Esophagus squamous epithelium (tissue), 5 donors: ENCODE results near the gene ITGB2. TPM values are rescaled to one million over a fixed set of nuclear protein-coding genes. Genes with fewer than 3 reads are reported as not detected.
A peak's percentile ranks its signal among the peaks of the same experiment; 100 is the strongest.

ENCODE experiments used
- DNase-seq: peaks from one replicate; lab custom pipeline; 2025; lab: John Stamatoyannopoulos, UW
- H3K27ac ChIP-seq, 4 donors: fragments of 200-600 bp; sonication (generic); one replicate each; pipeline ENCODE4 v1.5.1; 2016 to 2019; ENCODE audit warnings: mild to moderate bottlenecking in 1 of 4
- H3K27me3 ChIP-seq, 4 donors: fragments of 200-600 bp; sonication (generic); 1 replicate in 3 of 4; 2 replicates in 1 of 4; pipeline versions ENCODE4 v1.5.1 to v1.6.0; 2017 to 2021; ENCODE audit warnings: antibody characterized with exemption in 1 of 4
- H3K36me3 ChIP-seq, 3 donors: fragments of 200-600 bp; sonication (generic); one replicate each; pipeline ENCODE4 v1.5.1; 2016 to 2019
- H3K4me1 ChIP-seq, 3 donors: fragments of 200-600 bp; sonication (generic); one replicate each; pipeline ENCODE4 v1.5.1; 2017 to 2019
- H3K4me3 ChIP-seq, 4 donors: fragments of 200-600 bp; sonication (generic); 1 replicate in 3 of 4; 2 replicates in 1 of 4; pipeline ENCODE4 v1.5.1; 2016 to 2019; ENCODE audit warnings: mild to moderate bottlenecking in 2 of 4, moderate library complexity in 1 of 4
- H3K9me3 ChIP-seq, 3 donors: fragments of 200-600 bp; sonication (generic); one replicate each; pipeline ENCODE4 v1.5.1; 2016 to 2019
- POLR2A ChIP-seq, 4 donors: fragments of 450-650 bp; IDR thresholded peaks; one replicate each; pipeline ENCODE4 v1.6.1; 2017; ENCODE audit warnings: antibody characterized with exemption in 4 of 4, mild to moderate bottlenecking in 4 of 4, moderate library complexity in 3 of 4
- WGBS, 2 donors: methylation state at CpG; one replicate each; pipeline ENCODE4 v1.1.5; 2018; 5-methylcytosine and 5-hydroxymethylcytosine counted together
- intact Hi-C: fragments of 100-400 bp; cut with DNase I; formaldehyde crosslinking; loops from one replicate; pipeline ENCODE4 v1.15.0; 2022
- total RNA-seq, 4 donors: library from RNA; depleted of rRNA; stranded (reverse); fragments of >200 nt; gene quantifications; one replicate each; pipeline ENCODE4 v1.1.0, GENCODE V29; 2016
- TF ChIP-seq, protein P1 (sequence below), 6 experiments: fragments of 450-650 bp in 4 of 6; fragments of 200-600 bp in 2 of 6; sonication (generic) in 2 of 6; IDR thresholded peaks; one replicate each; pipeline ENCODE4 v1.5.1; 2016 to 2019; ENCODE audit warnings: antibody characterized with exemption in 6 of 6, mild to moderate bottlenecking in 4 of 6, moderate library complexity in 4 of 6
- donor health status: DM: yes; HTN: yes; CAD: no.

ITGB2 gene
- total RNA-seq, 4 donors from 2014 or later = 6.6 to 47.1 (median 18.5) TPM

DNA sequence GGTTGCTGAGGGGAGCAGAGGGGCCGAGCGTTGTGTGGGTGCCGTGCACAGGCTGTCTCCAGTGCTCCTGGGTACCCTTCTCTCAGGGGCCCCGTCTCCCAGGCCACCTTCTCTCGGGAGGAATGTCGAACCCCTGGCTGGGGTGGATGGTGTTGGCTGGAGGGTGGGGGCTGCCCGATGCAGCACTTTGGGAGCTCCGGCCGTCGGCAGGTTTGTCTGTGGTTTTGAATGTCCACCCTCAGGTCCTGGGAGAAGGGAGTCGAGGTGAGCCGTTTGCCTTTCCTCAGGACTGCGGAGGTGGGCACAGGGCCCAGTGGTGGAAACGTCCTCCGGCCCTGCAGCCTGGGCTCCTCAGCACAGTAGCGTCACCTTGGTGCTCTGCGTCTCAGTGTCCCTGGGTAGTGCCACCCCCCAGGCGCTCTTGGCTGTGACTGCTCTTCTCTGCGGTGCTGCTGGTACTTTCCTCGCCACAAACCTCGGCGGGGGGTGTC, 33.6 kb upstream of the ITGB2 start:
- TF ChIP-seq, protein P1, sequence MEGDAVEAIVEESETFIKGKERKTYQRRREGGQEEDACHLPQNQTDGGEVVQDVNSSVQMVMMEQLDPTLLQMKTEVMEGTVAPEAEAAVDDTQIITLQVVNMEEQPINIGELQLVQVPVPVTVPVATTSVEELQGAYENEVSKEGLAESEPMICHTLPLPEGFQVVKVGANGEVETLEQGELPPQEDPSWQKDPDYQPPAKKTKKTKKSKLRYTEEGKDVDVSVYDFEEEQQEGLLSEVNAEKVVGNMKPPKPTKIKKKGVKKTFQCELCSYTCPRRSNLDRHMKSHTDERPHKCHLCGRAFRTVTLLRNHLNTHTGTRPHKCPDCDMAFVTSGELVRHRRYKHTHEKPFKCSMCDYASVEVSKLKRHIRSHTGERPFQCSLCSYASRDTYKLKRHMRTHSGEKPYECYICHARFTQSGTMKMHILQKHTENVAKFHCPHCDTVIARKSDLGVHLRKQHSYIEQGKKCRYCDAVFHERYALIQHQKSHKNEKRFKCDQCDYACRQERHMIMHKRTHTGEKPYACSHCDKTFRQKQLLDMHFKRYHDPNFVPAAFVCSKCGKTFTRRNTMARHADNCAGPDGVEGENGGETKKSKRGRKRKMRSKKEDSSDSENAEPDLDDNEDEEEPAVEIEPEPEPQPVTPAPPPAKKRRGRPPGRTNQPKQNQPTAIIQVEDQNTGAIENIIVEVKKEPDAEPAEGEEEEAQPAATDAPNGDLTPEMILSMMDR (IDR thresholded peaks at IDR 0.05) = no peak
- TF ChIP-seq POLR2A (IDR thresholded peaks at IDR 0.05) = no peak
- Histone ChIP-seq H3K36me3 (peaks cover 0 to 76% (median 4%) of the 10 kb centered on the region in 3 donors), H3K27me3 (no peaks in the 10 kb centered on the region), H3K4me3 (no peak overlapping the region), H3K27ac (no peak overlapping the region), H3K9me3 (no peaks in the 10 kb centered on the region), H3K4me1 (peaks cover 14 to 41% (median 17%) of the 10 kb centered on the region in 3 donors)
- 94% methylated on average over 10 to 12 of the region's 22 CpGs for WGBS, 2 donors
- DNase-seq = no peak
- intact Hi-C loops = loop anchor here (10.0 kb wide), 1 partner anchor 480 kb away; no protein-coding TSS in a partner anchor

DNA sequence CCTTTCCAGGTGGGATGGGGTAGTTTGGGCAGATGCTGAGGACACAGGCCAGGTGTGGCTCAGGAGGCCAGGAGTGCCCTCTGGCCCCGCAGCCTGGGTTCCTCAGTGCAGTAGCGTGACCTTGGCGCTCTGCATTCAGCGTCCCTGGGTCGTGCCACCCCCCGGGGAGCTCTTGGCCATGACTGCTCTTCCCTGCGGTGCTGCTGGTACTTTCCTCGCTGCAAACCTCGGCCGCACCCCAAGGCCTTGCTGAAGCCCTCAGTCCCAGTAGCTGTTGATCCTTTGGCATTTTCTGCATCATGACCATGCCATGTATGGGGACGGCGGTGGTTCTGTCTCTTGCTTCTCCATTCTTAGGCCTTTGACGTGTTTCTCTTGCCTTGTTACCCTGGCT, 32.9 kb upstream of the ITGB2 start:
- DNase-seq = no peak
- intact Hi-C loops = loop anchor here (10.0 kb wide), 1 partner anchor 481 kb away; no protein-coding TSS in a partner anchor
- no peak for TF ChIP-seq POLR2A (IDR thresholded peaks at IDR 0.05)
- TF ChIP-seq, protein P1 (IDR thresholded peaks at IDR 0.05) = no peak
- peaks cover 0 to 76% (median 4%) of the 10 kb centered on the region in 3 donors for H3K36me3 ChIP-seq
- no peaks in the 10 kb centered on the region for H3K9me3 ChIP-seq
- H3K27me3 ChIP-seq = no peaks in the 10 kb centered on the region
- H3K4me1 ChIP-seq = peaks cover 10 to 36% (median 11%) of the 10 kb centered on the region in 3 donors
- no peak overlapping the region for H3K4me3 ChIP-seq
- 90 to 93% methylated on average over 6 to 9 of the region's 13 CpGs for WGBS, 2 donors
- no peak overlapping the region for H3K27ac ChIP-seq

DNA sequence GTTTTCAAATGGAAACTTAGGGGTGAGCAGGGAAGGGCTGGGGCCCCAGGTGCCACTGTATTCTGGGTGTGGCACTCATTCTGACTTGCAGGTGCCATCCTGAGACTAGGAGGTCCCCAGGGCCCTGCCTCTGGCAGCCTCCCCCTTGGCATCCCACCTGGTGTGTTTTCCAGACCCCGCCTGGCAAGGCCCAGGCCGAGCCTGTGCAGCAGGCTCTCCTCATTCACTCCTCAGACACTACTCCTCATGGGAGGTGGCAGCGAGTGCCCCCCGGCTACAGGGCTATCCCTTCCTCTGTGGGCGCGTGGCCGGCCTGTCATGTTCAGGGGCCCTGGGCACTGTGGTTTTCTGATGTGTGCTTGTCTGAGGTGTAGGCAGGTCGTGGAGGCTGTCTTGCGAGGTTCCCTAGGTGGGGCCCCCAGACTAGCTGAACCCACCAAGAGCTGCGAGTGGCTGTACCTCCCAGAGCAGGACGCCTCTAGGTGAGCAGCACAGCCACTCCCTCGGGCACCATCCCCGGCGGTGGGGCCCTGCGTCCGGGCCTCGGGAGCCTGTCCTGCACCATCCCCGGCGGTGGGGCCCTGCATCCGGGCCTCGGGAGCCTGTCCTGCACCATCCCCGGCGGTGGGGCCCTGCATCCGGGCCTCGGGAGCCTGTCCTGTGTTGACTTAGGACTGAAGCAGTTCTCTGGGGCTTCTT, 32.4 kb upstream of the ITGB2 start:
- peak overlapping the region in 1 of 4 donors; percentile 54 for H3K27ac ChIP-seq
- no peaks in the 10 kb centered on the region for H3K9me3 ChIP-seq
- DNase-seq = no peak
- peaks cover 0 to 76% (median 0%) of the 10 kb centered on the region in 3 donors for H3K36me3 ChIP-seq
- whole genome bisulfite sequencing, 2 donors = 100% methylated on average over 2 of the region's 25 CpGs; no CpG with 5 or more reads in 1 of the 2 donors
- H3K27me3 ChIP-seq = no peaks in the 10 kb centered on the region
- intact Hi-C loops = loop anchor here (10.0 kb wide), 1 partner anchor 482 kb away; no protein-coding TSS in a partner anchor
- peaks cover 6 to 30% (median 6%) of the 10 kb centered on the region in 3 donors for H3K4me1 ChIP-seq
- TF ChIP-seq, protein P1 (IDR thresholded peaks at IDR 0.05) = no peak
- no peak for TF ChIP-seq POLR2A (IDR thresholded peaks at IDR 0.05)
- H3K4me3 ChIP-seq = no peak overlapping the region

DNA sequence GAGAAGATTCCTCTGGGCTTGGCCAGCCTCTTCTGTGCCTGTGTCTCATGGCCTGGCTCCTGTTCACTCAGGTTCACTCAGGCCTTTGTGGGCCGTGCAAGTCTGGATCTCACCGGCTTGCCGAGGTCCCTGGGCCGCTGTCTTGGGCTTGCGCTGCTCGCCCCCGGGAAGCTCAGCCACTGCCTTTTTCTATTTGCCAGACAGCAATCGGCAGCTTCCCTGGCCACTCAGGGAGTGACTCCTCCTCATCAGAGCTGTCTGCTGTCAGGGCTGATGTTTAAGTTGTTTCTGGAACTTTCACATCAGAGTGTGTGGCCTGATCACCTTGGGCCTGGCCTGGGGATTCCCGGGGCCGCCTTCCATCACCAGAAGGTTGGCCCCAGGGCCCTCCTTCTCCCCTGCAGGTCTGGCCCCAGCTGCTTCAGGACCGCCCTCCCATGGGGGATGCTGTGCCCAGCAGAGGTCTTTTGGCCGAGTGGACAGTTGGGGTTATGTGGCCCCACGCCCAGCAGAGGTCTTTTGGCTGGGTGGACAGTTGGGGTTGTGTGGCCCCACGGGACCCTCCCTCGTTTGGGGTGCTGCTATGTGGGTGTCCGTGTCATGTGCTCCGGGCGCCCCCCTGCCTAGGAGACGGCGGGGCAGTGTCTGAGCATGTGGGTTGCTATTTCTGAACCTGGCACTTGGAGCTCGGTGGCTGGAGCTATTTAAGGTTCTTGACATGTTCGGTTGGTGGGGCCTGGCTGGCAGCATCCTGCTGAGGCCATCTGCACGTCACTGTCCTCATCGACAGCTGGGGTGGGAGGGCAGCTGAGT, 31.6 kb upstream of the ITGB2 start:
- Histone ChIP-seq H3K4me1 (peaks cover 2 to 23% (median 6%) of the 10 kb centered on the region in 3 donors), H3K36me3 (peaks cover 0 to 76% (median 0%) of the 10 kb centered on the region in 3 donors), H3K27me3 (no peaks in the 10 kb centered on the region), H3K4me3 (no peak overlapping the region), H3K9me3 (no peaks in the 10 kb centered on the region), H3K27ac (peak overlapping the region in 3 of 4 donors; percentile 2 to 54 (median 25))
- 67 to 96% methylated on average over 3 to 8 of the region's 24 CpGs for WGBS, 2 donors
- intact Hi-C loops = loop anchor here (10.0 kb wide), 1 partner anchor 482 kb away; no protein-coding TSS in a partner anchor
- DNase-seq = no peak
- TF ChIP-seq POLR2A (IDR thresholded peaks at IDR 0.05) = no peak
- TF ChIP-seq, protein P1 (IDR thresholded peaks at IDR 0.05) = no peak
